Endothelial cell of umbilical vein (primary cell): ENCODE measurements around the gene PANX1. TPM values are rescaled to one million over a fixed set of nuclear protein-coding genes. Genes with fewer than 3 reads are reported as not detected.

Experiments used
- BruUV-seq: library from RNA; stranded (reverse); fragments of 400-500 nt; replicated peaks from 2 replicates; lab custom pipeline; 2021; lab: Mats Ljungman, UMichigan
- CTCF ChIA-PET: fragments of 300-600, 350-600 bp; sonication (Branson Sonifier 250); formaldehyde crosslinking; loops from one replicate; lab custom pipeline; 2021; ENCODE audit warnings: antibody characterized with exemption, inconsistent platforms; lab: Charles Lee
- POLR2A ChIA-PET: fragments of 300-600, 350-600 bp; sonication (Branson Sonifier 250); formaldehyde crosslinking; loops from one replicate; lab custom pipeline; 2021; ENCODE audit warnings: antibody characterized with exemption, inconsistent platforms; lab: Charles Lee
- DNase-seq: peaks from one replicate; pipeline ENCODE4 v3.0.0-alpha.2; 2011; ENCODE audit warnings: low read depth, low spot score
- FAIRE-seq: peaks from 2 replicates; lab custom pipeline; 2011; peaks lifted over from hg19 to GRCh38; lab: Jason Lieb, UNC
- H2AFZ ChIP-seq: 2 replicates; pipeline ENCODE4 v1.6.0; 2012; ENCODE audit warnings: low read depth, low read length, control low read depth, inconsistent platforms
- H3K27ac ChIP-seq: 2 replicates; pipeline ENCODE4 v1.5.1; 2011; ENCODE audit warnings: low read depth, mild to moderate bottlenecking, control low read depth, low read length, moderate library complexity; ENCODE audit not compliant: insufficient read depth
- H3K27me3 ChIP-seq, 2 experiments: 2 replicates each; pipeline versions ENCODE4 v1.6.0 to v1.6.1; 2011; ENCODE audit warnings: low read length in 2 of 2, mixed read lengths in 1 of 2; ENCODE audit not compliant: control insufficient read depth in 2 of 2, insufficient read depth in 2 of 2
- H3K36me3 ChIP-seq, 2 experiments: 2 replicates in 1 of 2; 3 replicates in 1 of 2; pipeline ENCODE4 v1.5.1; 2011; ENCODE audit warnings: low read length in 2 of 2, mild to moderate bottlenecking in 1 of 2, moderate library complexity in 1 of 2; ENCODE audit not compliant: control insufficient read depth in 2 of 2, insufficient read depth in 2 of 2; ENCODE audit errors: extremely low read depth in 1 of 2
- H3K4me1 ChIP-seq: 3 replicates; pipeline ENCODE4 v1.5.1; 2011; ENCODE audit warnings: mild to moderate bottlenecking, low read length; ENCODE audit not compliant: control insufficient read depth, insufficient read depth; ENCODE audit errors: extremely low read depth
- H3K4me2 ChIP-seq: 2 replicates; pipeline ENCODE4 v1.6.1; 2011; ENCODE audit warnings: low read length, control low read depth, mixed read lengths; ENCODE audit not compliant: insufficient read depth
- H3K4me3 ChIP-seq, 3 experiments: fragments of 200-600 bp in 1 of 3; sonication (generic), shearing (Covaris generic) in 1 of 3; replicated peaks in 1 of 3; 2 replicates each; pipeline ENCODE4 v1.5.1; 2011 to 2016; ENCODE audit warnings: control low read depth in 3 of 3, low read length in 3 of 3, mild to moderate bottlenecking in 2 of 3, inconsistent platforms in 1 of 3, low read depth in 1 of 3, moderate library complexity in 1 of 3; ENCODE audit not compliant: insufficient read depth in 1 of 3
- H3K79me2 ChIP-seq: 2 replicates; pipeline ENCODE4 v1.6.0; 2012; ENCODE audit warnings: low read length, inconsistent platforms; ENCODE audit not compliant: control insufficient read depth, insufficient read depth
- H3K9ac ChIP-seq: replicated peaks from 2 replicates; pipeline ENCODE3; 2011; ENCODE audit warnings: low read length, control low read depth; ENCODE audit not compliant: insufficient read depth; ENCODE audit errors: extremely low read depth
- H3K9me1 ChIP-seq: replicated peaks from 3 replicates; pipeline ENCODE4 v1.6.0; 2011; ENCODE audit warnings: mild to moderate bottlenecking, low read length; ENCODE audit not compliant: control insufficient read depth, insufficient read depth; ENCODE audit errors: extremely low read depth
- H3K9me3 ChIP-seq: replicated peaks from 2 replicates; pipeline ENCODE4 v1.5.1; 2012; ENCODE audit warnings: low read length, inconsistent platforms; ENCODE audit not compliant: control insufficient read depth, insufficient read depth
- H4K20me1 ChIP-seq: replicated peaks from 2 replicates; pipeline ENCODE3; 2011; ENCODE audit warnings: mild to moderate bottlenecking, low read length; ENCODE audit not compliant: control insufficient read depth, insufficient read depth; ENCODE audit errors: extremely low read depth
- CTCF ChIP-seq, 2 donors: IDR thresholded peaks; 1 replicate in 1 of 2; 2 replicates in 1 of 2; pipeline ENCODE4 v1.5.1; 2011; ENCODE audit warnings: low read length in 2 of 2, mild to moderate bottlenecking in 2 of 2, moderate library complexity in 2 of 2, control low read depth in 1 of 2, inconsistent platforms in 1 of 2, low read depth in 1 of 2; ENCODE audit not compliant: insufficient read depth in 1 of 2; ENCODE audit errors: extremely low read depth in 1 of 2
- EZH2 ChIP-seq: IDR thresholded peaks from 2 replicates; pipeline ENCODE4 v1.6.1; 2012; ENCODE audit warnings: borderline replicate concordance, low read depth, mild to moderate bottlenecking, moderate library complexity, low read length, inconsistent platforms; ENCODE audit not compliant: severe bottlenecking
- FOS ChIP-seq: IDR thresholded peaks from 2 replicates; pipeline ENCODE4 v1.6.1; 2011; ENCODE audit warnings: mild to moderate bottlenecking, low read length, moderate library complexity, borderline replicate concordance; ENCODE audit not compliant: insufficient read depth
- GATA2 ChIP-seq: IDR thresholded peaks from 2 replicates; pipeline ENCODE4 v1.7.0; 2011; ENCODE audit warnings: low read depth, mild to moderate bottlenecking, moderate library complexity, mixed read lengths, low read length; ENCODE audit not compliant: insufficient read length, insufficient read depth
- JUN ChIP-seq: IDR thresholded peaks from 2 replicates; pipeline ENCODE4 v1.6.1; 2011; ENCODE audit warnings: borderline replicate concordance, low read depth; ENCODE audit not compliant: insufficient read length, insufficient read depth
- MYC ChIP-seq: IDR thresholded peaks from one replicate; pipeline ENCODE4 v1.6.1; 2011; ENCODE audit warnings: mild to moderate bottlenecking, low read depth, low read length
- POLR2A ChIP-seq: IDR thresholded peaks from 2 replicates; pipeline ENCODE4 v1.6.1; 2012; ENCODE audit warnings: low read depth, mild to moderate bottlenecking, control low read depth, low read length
- POLR2AphosphoS5 ChIP-seq: IDR thresholded peaks from 2 replicates; pipeline ENCODE4 v1.6.1; 2012; ENCODE audit warnings: low read depth, mild to moderate bottlenecking, control low read depth, low read length, moderate library complexity; ENCODE audit not compliant: insufficient read depth
- dilution Hi-C: fragments of 300-500 bp; cut with MboI; formaldehyde crosslinking; loops from one replicate; pipeline ENCODE4 v1.15.0; 2019; ENCODE audit warnings: low sequenced_read_pairs; ENCODE audit not compliant: extremely low pct_ligation_motif_present
- intact Hi-C: fragments of 100-400 bp; cut with micrococcal nuclease; formaldehyde crosslinking; loops from one replicate; pipeline ENCODE4 v1.10.0; 2022
- polyA plus RNA-seq, 4 experiments: library from polyadenylated mRNA; depleted of rRNA in 3 of 4; stranded (reverse) in 3 of 4; unstranded in 1 of 4; fragments of >200 nt; gene quantifications; 2 replicates each; pipeline versions ENCODE4 v1.2.1 to v1.2.3, GENCODE V29; 2011 to 2012; ENCODE audit warnings: missing spikeins in 1 of 4
- total RNA-seq: library from RNA; stranded (reverse); gene quantifications from 2 replicates; pipeline ENCODE4 v1.2.3, GENCODE V29; 2021
- TF ChIP-seq, protein P1 (sequence below): IDR thresholded peaks from 2 replicates; pipeline ENCODE4 v1.6.1; 2011; ENCODE audit not compliant: insufficient read depth, insufficient read length

Gene PANX1
- total and polyA plus RNA-seq, 2 donors (not counting 3 experiments of a cell fraction or from before 2014, with no cell fraction given): 9.5 to 20.9 TPM

DNA sequence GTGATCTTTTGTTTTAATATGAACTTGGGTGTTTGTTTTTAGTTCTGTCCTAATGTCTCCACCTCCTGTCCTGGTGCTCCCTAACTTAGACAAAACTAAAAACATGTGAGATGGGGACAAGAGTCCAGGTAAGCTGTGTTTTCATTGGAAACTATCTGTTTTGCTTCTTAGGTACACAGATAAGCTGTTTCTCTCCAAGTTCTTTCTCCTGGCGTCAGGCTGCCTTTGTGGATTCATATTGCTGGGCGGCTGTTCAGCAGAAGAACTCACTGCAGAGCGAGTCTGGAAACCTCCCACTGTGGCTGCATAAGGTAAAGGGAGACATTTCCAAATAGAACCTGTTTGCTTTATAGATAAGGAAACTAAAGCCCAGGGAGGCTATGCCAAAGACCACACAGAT is 24.7 kb downstream of the PANX1 start:
- dilution Hi-C loops: no loop called here
- no peaks in the 10 kb centered on the region for H3K9me1 ChIP-seq
- no peaks in the 10 kb centered on the region for H3K36me3 ChIP-seq
- intact Hi-C loops: no loop called here
- DNase-seq (no peak), FAIRE-seq (no peak)
- H3K79me2 ChIP-seq: peaks cover 51% of the 10 kb centered on the region
- no peak overlapping the region for H2AFZ ChIP-seq
- H3K9me3 ChIP-seq: no peaks in the 10 kb centered on the region
- POLR2A ChIA-PET: no interaction called here
- peaks cover 34% of the 10 kb centered on the region for H3K4me1 ChIP-seq
- H4K20me1 ChIP-seq: no peaks in the 10 kb centered on the region
- TF ChIP-seq GATA2 (no peak), FOS (no peak), JUN (no peak), CTCF (IDR thresholded peaks at IDR 0.05; ENCODE audit: extremely low read depth in 1 of 2, insufficient read depth in 1 of 2, low read depth in 1 of 2, low read length in 2 of 2) (no peak), POLR2AphosphoS5 (no peak), EZH2 (no peak), POLR2A (no peak), MYC (no peak)
- TF ChIP-seq, protein P1, sequence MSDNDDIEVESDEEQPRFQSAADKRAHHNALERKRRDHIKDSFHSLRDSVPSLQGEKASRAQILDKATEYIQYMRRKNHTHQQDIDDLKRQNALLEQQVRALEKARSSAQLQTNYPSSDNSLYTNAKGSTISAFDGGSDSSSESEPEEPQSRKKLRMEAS: no peak
- H3K9ac ChIP-seq: no peak overlapping the region
- H3K4me2 ChIP-seq: no peak overlapping the region
- H3K27ac ChIP-seq: no peak overlapping the region
- CTCF ChIA-PET: interaction anchor here (1.1 to 3.2 kb wide), 2 partner anchors 31 to 352 kb away, joined by 3 to 17 read pairs; no protein-coding TSS in a partner anchor
- no peaks in the 10 kb centered on the region for H3K27me3 ChIP-seq
- BruUV-seq: no TSS peak
- H3K4me3 ChIP-seq: no peak overlapping the region
